M059J (cell line): ENCODE measurements around the gene MISP. TPM values are rescaled to one million over a fixed set of nuclear protein-coding genes. Genes with fewer than 3 reads are reported as not detected.

Experiments
- DNase-seq: peaks from one replicate; pipeline ENCODE4 v3.0.0-alpha.2; 2012; ENCODE audit warnings: low read depth
- total RNA-seq: library from RNA; depleted of rRNA; stranded (reverse); fragments of >200 nt; shearing (Covaris generic); gene quantifications from 2 replicates; pipeline ENCODE4 v1.2.3, GENCODE V29; 2014; rRNA removed

The MISP gene
- total RNA-seq, 1 experiment from 2014 or later = 0.37 TPM

GRCh38 chr19:808423-808775 lies 57.5 kb downstream of the MISP start:
- no peak for DNase-seq

- DNase-seq = no peak
These were observed 59.4 kb downstream of the MISP start for GRCh38 chr19:810077-810855.

- DNase-seq = no peak
These were observed 60.1 kb downstream of the MISP start for GRCh38 chr19:810883-811489.

GRCh38 chr19:811506-812048 lies 60.7 kb downstream of the MISP start:
- DNase-seq = no peak

GRCh38 chr19:812049-812746 lies 61.3 kb downstream of the MISP start:
- no peak for DNase-seq

GRCh38 chr19:812747-813218 lies 61.9 kb downstream of the MISP start:
- DNase-seq = no peak

GRCh38 chr19:813219-814151 lies 62.6 kb downstream of the MISP start:
- DNase-seq = no peak

Other genes starting within 250 kb of the MISP start
- 43.6 and 43.9 TPM in 2 replicates for gene TPGS1, start 243.6 kb upstream of the MISP start, total RNA-seq
- gene CDC34, start 219.4 kb upstream of the MISP start, total RNA-seq = 50.6 and 57.4 TPM in 2 replicates
- 0.84 and 1.6 TPM in 2 replicates for gene GZMM, start 207.1 kb upstream of the MISP start, total RNA-seq
- gene BSG, start 178.5 kb upstream of the MISP start, total RNA-seq = 961 and 1,106 TPM in 2 replicates
- gene HCN2, start 161.2 kb upstream of the MISP start, total RNA-seq = 0.42 and 1.4 TPM in 2 replicates
- gene POLRMT, start 117.6 kb upstream of the MISP start, total RNA-seq = 16.4 and 25.5 TPM in 2 replicates
- gene FGF22, start 111.2 kb upstream of the MISP start, total RNA-seq = not detected in 2 replicates
- 33.6 and 53.8 TPM in 2 replicates for gene RNF126, start 87.9 kb upstream of the MISP start, total RNA-seq
- gene FSTL3, start 74.7 kb upstream of the MISP start, total RNA-seq = 29.7 and 59.0 TPM in 2 replicates
- gene PRSS57, start 55.7 kb upstream of the MISP start, total RNA-seq = not detected in 2 replicates
- gene PALM, start 42.2 kb upstream of the MISP start, total RNA-seq = 0.07 and 1.4 TPM in 2 replicates
- 184 and 196 TPM in 2 replicates for gene PTBP1, start 46.3 kb downstream of the MISP start, total RNA-seq
- gene PLPPR3, start 70.8 kb downstream of the MISP start, total RNA-seq = 2.3 and 3.8 TPM in 2 replicates
- gene AZU1, start 76.7 kb downstream of the MISP start, total RNA-seq = not detected in 2 replicates
- not detected in 2 replicates for gene PRTN3, start 89.9 kb downstream of the MISP start, total RNA-seq
- gene ELANE, start 101.2 kb downstream of the MISP start, total RNA-seq = not detected in 2 replicates
- 0.52 and 0.89 TPM in 2 replicates for gene CFD, start 108.6 kb downstream of the MISP start, total RNA-seq
- 22.7 and 32.8 TPM in 2 replicates for gene MED16, start 142.1 kb downstream of the MISP start, total RNA-seq
- gene RNU6-9, start 142.4 kb downstream of the MISP start, total RNA-seq = not detected in 2 replicates
- gene R3HDM4, start 162.1 kb downstream of the MISP start, total RNA-seq = 30.4 and 37.0 TPM in 2 replicates
- not detected in 2 replicates for gene KISS1R, start 166.2 kb downstream of the MISP start, total RNA-seq
- gene ARID3A, start 174.9 kb downstream of the MISP start, total RNA-seq = 0.71 and 3.7 TPM in 2 replicates
- gene WDR18, start 233.2 kb downstream of the MISP start, total RNA-seq = 48.9 and 70.4 TPM in 2 replicates
- gene GRIN3B, start 249.3 kb downstream of the MISP start, total RNA-seq = not detected in 2 replicates